Activated CD4-positive, alpha-beta T cell treated with anti-CD3 and anti-CD28 coated beads, Interleukin-2, amount 50 U/mL, for 4 hours (primary cell): Measurements from ENCODE around the gene KCNMA1.

Source experiments
- DNase-seq, 2 experiments: peaks; one replicate each; pipeline ENCODE4 v3.0.0-alpha.2; 2020

KCNMA1 gene

DNA sequence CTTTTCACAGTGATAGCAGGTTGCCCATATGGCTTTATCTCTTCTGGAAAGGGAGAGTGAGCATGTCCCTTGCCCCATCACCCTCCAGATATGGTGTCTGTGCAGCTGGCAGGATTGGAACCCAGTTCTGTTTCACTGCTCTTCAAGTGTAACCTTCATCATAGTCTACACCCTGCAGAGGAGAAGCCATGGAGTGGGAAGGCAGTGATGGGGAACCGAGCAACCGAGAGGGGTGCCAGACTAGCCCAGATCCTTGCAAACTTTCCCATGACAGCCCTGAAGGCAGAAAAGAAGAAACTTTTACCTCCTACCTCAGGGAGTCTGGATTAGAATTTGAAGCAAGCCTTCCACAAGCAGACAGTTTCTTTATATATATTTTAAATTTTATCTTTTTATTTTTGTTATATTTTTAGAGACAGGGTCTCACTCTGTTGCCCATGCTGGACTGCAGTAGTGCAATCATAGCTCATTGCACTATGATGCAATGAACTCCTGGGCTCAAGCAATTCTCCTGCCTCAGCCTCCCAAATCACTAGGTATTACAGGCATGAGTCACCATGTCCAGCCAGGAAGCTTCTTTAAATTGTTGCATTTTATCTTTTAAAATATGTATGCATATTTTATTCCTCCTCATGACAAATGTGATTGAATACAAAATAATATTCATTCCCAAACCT lies 133.3 kb downstream of the KCNMA1 start:
- DNase-seq: no peak

DNA sequence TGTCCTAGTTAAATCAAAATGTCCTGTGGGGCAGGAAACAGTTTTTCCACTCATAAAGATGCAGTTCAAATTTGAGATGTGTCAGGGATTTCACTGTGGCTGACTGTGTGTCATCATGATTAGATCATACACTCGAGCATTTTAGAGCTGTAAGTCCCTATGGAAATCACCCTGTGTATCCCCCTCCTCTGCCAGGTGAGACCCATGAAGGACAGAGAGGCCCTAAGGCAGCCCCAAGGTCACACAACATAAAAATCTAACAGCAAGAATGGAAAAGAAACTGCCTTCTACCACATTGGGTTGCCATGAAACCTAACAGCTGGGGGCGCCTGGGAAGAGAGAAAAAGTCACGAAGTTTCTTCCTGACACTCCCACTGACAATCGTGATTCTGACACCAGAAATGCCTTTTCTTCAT lies 135.8 kb downstream of the KCNMA1 start:
- DNase-seq: no peak

DNA sequence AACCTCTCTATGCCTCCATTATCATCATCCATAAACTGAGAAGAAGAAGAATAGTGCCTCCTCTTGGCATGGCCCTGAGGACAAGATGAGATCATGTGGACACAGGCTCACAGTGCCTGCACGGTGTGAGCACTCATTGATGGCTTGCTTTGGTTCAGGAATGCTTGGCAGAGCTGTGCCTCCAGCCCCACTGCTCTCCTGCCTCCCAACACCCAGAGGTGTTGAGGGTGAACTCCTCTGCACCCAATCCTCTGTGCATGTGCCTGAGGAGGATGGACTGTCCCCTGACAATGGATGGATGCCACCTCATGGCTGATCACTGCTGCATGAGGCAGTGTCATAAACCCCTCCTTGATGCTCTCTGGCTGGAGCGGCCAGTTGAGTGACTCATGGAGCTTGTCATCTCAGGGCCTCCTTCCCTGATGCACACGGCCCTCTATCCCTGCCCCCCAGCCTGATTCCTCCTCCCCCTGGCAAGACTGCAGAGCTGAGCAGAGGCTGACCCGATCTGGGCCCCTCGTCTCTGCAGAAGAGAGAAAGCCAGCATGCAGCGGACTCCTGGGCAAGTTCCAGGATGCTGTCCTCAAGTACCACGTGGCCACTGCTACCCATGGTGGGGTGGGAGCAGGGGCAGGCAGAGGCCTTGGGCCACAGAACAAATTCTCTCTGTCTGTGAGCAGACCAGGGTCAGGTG lies 136.3 kb downstream of the KCNMA1 start:
- no peak for DNase-seq

DNA sequence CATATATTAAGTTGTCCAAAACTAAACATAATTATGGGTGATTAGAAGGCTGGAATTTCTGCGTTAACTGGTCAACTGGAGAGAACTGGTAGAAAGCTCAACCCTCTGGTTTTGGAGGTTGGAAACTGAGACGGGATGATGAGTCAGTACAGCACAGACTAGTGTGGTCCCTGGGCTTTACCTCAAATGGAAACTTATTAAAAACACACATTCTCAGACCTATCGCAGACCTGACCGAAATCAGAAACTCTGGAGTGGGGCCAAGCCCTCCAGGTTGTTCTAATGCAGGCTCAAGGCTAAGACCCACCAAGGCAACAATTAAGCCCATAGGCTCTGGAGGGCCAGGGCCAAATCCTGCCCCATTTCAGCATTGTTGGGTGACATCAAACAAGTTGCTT lies 136.9 kb downstream of the KCNMA1 start:
- DNase-seq: no peak

DNA sequence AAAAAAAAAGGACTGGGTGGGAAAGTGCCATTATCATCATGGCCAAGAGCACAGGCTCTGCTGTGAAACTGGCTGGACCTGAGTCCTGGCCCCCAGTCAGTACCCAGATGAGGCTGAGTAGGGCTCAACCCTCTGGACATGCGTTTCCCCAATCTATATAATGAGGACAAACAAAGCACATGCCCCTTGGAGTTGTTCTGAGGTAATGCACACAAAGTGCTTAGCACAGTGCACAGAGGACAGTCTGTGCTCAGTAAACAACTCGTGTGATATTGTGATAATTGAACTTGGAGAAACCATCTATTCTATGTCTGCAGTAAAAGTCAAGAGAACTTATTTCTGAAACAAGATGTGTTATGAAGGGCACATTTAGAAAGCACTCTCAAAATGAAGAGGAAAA lies 138.8 kb downstream of the KCNMA1 start:
- no peak for DNase-seq

DNA sequence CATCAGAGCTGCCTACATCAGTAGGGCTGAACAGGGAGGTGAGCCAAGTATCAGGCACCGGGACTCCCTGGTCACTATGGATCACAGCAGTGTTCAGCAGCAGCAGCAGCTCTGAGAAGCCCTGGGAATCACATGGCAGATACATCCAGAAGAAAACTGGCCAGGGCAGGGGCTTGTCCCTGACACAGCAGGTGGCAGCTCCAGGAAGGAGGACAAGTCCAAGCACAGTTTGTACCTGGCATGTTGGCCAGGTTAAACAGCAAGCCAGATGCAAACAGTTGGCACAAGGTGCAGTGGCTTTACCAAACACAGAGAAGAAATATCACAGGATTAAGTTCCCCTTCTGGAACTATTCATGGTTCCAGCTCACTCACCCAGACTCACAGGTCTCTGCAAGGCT lies 139.4 kb downstream of the KCNMA1 start:
- DNase-seq: no peak

DNA sequence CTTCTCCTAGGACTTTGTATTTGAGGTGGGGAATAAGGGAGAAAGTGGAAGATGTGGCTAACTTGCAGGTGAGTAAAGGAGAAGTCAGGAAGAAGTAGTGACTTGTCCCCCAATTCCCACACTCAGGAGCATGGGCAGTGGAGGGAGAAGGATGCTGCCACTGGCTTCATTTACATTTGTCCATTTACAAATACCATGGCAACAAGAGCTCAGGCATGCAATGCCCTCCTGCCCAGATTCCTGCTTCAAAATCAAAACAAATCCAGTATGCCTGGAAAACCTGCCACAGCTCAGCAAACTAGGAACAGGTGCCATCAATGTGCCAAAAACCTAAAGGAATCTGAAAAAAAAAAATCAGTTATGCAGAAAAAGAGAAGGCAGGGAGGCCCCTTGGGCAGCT lies 139.9 kb downstream of the KCNMA1 start:
- DNase-seq: no peak

DNA sequence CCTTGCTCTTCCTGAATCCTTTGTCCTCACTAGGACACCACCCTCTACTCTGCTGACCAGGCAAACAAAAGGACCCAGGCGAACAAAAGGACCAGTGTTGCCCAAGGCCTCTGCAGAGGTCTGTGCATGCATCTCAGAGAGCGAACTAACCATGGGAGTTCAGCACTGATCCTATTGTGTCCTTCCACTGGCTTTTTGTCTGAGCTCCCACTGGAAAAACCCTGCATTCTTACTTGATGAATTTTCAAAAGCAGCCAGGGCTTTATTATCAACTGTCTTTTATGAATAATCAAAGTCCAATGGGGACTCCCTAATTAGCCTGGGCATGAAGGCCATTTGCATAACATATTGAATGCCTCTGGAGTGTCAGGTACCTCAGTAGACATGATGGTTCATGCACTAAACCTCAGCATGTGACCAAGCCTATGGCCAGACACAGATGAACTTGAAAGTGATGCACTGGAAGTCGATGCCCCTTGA lies 140.6 kb downstream of the KCNMA1 start:
- no peak for DNase-seq

DNA sequence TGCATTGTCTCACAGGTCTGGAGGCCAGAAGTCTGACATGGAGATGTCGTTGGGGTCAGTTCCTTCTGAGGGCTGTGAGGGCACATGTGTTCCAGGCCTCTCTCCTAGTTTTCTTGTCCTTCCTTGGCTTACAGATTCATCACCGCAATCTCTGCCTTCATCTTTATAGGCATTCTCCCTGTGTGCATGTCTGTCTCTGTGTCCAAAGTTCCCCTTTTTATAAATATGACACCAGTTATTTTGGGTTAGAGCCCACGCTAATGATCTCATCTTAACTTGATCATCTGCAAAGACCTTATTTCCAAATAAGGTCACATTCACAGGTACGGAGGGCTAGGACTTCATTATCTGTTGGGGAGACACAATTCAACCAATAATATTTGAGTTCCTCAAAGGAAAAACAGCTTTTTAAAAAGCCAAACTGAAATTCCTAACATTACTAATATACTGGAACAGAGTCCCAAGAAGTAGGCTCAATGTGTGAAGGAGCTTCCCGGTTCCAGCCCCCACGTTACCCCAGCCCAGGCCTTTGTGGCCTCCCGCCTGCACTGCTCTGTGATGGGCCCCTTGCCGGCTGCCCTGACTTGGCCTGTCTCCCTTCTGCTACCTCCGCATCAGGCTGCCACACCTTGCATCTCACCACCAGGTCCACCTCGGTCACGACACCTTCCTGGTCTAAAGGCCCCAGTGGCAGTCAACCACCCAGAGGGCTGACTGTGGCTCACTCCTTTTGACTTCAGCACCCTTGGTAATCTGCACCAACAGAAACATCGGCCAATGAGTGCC lies 142.7 kb downstream of the KCNMA1 start:
- DNase-seq: no peak

DNA sequence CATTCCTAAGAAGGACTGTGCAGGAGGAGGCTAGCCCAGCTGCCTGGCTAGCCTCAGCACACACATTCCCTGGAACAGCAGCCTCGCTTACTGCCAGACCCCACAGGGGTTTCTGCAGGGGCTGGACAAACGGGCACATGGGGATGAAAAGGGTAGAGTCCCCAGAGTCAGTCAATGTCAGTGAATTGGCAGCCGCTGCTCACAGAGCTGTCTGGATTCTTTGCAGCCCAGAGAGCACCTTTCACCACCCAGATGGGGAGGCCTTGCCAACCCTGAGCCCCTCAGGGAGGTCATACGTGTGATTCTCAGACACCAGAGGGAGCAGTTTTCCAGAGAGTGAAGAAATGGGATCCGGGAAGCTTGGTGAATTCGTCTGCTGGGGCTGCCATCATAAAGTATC lies 143.3 kb downstream of the KCNMA1 start:
- DNase-seq: no peak

DNA sequence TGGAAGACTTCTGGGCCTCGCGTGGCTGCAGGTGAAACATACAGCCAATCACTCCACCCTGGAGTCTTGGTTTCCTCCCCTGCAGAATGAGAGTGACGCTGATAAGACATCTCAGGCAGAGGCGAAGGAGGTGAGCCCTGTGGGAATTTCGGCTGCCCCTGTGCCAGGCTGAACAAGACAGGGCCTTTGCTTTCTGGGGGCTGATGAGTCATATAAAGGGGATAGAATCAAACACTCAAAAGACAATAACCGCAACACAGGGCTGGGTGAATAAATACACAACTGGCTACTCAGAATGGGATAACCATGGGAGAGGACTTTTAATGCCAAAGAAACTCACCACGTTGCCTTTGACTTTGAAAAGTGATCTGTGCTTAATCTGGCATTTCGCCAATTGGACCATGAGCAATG lies 143.8 kb downstream of the KCNMA1 start:
- DNase-seq: no peak

DNA sequence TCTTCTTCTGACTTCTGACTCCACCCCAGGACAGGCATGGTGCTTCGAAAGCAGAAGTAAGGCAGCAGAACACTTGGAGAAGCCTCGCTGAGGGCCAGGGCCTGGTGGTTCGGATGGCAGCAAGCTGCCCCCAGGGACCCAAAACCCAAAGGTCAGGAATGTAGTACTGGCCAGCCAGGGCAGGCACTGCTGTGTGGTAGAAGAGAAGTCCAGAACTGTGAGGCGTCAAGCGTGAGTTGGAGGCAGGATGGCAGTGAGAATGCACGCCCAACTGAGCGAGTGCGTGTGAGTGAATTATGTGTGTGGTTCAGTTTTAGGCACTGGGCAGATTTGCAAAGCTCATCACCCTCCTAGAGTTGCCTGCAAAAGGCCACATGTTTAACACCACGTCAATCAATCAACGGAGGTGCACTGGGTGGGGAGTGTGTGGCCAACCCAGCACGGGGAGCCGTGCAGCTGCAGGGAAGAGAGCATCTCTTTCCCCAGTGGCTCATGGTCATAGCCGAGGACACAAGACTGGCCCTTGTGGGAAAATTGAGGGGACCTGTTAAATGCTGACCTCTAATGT lies 144.3 kb downstream of the KCNMA1 start:
- DNase-seq: no peak

DNA sequence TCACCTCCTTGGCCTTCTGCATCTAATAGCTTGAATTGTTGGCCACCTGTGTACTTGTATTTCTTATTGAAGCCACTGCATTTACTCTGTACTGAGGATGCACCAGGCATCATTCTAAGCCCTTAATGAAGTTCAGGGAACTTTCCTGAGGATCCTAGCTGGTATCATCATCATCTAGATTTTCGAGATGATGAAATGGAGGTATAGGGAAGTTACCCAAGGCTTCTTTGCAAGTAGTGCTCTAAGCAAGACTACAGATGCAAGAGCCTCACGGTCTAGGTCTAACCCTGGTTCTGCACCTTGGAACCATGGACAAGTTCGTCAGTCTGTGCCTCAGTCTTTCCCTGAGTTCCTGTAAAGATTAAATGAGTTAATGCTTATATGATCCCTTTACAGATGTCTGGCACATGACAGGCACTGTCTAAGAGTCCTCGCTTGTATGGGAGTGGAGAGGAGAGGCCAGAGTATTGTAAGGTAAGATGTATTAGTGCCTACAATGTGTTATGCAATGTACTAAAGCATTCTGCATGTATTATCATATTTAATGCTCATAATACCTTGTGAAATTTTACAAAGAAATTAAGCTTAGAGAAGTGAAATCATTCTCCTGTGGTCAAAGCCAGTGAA lies 145.1 kb downstream of the KCNMA1 start:
- no peak for DNase-seq

DNA sequence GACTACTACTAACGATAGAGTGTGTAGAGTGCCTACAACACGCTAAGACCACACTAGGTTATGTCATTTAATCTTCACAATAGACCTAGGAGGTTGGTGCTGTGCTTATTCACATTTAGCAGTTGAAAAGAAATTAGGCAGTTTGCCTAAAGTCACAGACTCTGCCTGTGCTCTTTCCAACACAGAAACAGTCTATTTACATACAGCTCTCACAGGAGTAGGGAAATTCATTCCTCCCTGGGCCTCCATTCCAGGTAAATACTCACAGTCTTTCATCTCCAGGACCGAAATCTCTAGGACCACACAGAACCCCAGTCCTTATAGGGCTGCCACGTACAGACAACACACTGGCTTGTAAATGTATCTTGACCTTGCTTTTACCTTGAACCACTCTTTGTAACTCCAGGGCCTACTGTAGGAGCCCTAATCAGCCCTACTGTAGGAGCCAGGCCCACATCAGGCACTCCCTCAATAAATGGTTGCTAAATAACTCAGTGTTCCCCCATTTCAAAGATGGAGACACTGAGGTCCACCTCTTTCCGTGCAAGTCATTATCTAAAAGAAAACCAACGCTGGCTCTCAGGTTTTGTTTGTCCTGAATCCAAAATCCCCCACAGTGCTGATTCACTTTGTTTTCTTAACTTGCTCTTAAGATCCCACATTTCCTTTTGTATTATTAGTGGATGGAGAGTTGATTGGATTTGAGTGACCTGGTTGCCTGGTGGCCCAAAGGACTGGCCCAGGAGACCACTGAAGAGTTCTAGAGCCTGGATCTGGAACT lies 146.9 kb downstream of the KCNMA1 start:
- no peak for DNase-seq

DNA sequence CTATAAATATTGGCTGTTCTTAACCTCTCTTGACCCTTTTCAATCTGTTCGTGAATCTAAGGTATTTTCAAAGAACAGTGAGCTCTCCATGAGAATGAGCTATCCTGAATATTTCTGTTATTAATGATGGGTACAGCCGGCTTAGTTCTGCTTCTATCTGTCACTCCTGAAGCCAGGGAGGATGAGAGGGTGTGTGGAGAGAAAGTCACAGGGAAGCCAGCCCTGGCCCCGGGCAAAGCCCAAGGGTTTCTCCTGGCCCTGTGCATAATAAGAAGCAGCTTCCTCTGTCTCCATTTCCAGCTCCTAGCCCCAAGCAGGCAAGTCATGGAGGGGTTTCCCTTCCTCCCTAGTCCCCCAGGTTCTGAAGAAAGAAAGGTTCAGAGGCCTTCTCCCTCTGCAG lies 151.1 kb downstream of the KCNMA1 start:
- no peak for DNase-seq

DNA sequence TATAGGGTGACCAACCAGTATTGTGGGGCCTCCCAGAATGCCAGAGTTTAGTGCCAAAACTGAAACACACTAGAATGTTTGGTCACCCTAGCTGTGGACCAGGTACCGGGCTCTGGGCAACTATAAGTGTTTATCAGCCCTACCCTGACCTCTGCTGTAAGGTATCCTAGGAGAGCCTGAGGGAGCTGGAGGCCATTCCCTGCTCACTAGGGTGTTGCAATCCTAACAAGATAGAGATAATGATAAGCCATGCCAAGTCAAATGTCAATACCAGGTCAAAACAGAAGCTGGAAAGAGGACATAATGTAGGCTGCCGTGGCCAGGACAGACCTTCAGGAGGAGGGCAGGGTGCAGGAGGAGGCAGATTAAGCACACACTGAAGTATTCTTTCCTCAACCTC lies 151.8 kb downstream of the KCNMA1 start:
- no peak for DNase-seq

DNA sequence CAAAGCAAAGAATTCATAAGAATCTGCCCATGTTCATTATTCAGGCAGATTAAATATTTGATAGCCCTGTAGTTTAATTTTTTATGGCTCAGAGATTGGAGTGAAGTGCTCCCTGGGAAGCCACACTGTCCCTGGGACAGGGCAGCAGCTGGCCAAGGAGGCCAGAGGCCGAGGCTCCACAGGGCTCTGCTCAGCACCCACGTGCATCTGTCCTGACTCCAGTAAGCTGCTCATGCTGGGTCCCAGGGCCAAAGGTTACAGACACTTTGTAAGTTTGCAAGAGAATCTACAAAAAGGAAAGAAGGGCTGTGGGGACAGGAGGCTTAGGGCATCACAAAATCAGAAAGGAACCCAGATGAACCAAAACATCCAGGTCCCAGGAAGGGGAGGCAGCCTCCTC lies 155.5 kb downstream of the KCNMA1 start:
- DNase-seq: no peak

DNA sequence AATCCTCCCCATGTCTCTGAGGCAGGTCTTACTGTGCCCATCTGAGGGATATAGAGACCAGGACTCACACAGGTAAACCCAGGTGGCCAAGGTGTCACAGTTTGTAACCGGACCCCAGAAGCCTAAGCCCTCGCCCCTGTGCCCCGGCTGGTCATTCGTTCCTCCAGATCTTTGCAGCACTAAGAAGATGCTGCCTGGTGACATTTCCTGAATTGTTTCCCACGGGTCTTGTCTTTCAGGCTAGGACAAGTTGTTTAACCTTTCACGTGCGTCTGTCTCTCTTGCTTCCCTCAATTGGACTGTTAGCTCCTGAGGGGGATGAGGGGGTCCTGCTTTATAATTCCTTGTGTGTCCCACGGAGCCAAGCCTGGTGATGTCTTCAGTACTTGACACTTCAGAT lies 158.0 kb downstream of the KCNMA1 start:
- DNase-seq: no peak

DNA sequence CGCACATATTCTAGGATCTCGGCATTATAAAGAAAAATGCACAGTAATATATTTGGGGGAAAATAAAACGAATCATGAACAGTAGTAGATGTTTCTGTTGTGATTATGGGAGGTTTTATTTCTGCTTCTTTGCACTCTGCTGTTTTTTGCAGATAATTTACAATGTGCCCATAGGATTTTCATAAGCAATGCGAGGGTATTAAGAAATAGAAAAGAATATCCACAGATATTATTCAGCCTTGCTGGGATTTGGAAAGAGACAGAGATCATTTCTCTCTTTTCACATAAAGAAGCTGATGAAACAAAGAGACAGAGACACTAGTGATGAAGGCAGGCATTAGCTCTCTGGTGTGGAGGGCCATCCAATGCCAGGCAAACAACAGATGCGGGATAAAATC lies 158.6 kb downstream of the KCNMA1 start:
- no peak for DNase-seq

DNA sequence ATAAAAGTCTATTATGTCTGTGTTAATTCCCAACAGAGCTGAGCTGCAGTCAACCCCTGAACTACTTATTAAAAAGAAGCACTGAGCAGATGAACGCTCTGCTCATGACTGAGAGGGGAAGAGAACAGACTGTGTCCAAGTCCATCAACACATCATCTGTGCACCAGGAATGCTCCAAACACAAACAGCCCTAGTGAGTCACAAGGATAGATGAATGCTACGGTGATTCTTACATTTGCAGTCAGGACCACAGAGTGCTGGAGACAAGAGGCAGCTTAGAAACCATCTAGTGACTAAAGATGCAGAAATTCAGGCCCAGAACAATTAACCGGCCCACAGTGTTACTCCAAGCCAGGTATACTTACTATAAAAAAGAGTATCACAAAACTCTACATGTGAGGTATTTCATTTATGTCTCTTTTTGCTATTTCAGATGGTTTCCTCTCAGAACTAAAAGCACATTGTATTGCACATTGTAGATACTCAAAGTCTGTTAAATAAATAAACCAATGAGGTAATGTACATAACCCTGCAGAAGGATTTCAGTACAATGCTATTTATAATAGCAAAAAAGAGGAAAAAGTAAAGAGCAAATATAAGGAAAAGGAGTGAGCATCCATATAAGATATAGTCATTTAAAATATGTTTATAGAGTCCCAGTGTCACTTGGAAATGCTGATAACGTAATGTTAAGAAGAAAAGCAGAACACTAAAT lies 159.2 kb downstream of the KCNMA1 start:
- DNase-seq: no peak

DNA sequence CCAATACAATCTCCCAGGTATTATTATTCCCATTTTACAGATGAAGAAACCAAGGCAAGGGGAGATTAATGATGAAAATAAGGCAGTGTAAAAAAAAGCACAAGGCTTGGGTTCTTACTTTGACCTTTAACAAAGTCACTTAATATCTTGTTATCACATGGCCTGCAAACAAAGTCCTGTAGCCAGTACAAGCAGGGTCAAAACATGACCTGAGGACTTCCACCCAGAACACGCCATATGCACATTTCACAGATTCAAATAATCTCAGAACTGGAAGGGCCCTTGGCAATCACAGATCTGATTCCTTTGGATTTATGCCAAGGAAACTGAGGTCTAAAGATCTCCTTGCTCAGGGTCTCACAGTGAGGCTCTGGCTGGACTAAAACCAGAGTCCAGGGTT lies 162.1 kb downstream of the KCNMA1 start:
- DNase-seq: no peak

DNA sequence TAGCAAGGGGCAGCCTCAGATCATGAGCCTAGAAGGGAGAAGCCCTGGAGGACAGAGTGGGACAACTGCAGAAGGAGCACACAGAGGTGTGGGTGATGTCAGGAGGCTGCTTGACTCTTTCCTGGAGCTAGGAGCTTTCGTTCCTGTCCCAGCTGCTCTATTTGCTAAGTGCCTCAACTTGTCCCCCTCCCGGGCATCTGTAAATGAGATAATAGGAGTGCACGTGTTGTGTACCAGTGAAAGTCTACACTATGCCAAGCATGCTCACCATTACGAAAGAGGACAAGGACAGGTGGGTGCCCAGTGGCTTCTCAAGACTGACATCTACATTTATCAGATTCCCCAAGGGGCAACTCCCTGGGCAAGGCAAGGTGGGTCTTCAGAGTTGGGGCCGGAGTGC lies 162.7 kb downstream of the KCNMA1 start:
- DNase-seq: no peak
